ENCODE results near the gene GPC6. TPM values are rescaled to one million over a fixed set of nuclear protein-coding genes. Genes with fewer than 3 reads are reported as not detected.

GPC6 gene
- total and polyA plus RNA-seq, 2 donors (not counting 3 experiments of a cell fraction or from before 2014, with no cell fraction given), result 0.01 TPM; not detected in 1

DNA sequence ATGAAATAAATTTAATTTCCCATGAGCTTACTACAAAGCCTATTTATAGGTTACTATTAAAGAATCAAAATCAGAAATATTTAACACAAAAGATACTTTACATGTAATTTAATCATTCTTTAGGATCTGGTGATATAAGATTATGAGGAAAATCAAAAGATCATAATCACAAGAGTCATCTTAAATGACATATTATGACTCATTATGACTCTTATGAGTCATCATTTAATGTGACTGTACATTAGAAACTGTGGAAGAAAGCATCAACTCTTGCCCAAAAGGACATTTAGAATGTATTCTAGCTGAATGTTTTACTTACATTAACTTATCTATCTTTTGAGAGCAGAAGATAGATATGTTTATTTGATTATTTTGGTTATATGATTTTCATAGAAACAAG is 794.2 kb downstream of the GPC6 start:
- Histone ChIP-seq H3K9me3 (replicated peaks; ENCODE audit: control insufficient read depth, insufficient read depth, low read length) (no peaks in the 10 kb centered on the region), H3K27ac (ENCODE audit: insufficient read depth, low read depth, low read length) (no peak overlapping the region), H3K4me3 (replicated peaks in 1 of 3; ENCODE audit: insufficient read depth in 1 of 3, low read depth in 1 of 3, low read length in 3 of 3) (no peak overlapping the region), H3K27me3 (ENCODE audit: control insufficient read depth in 2 of 2, insufficient read depth in 2 of 2, low read length in 2 of 2) (no peaks in the 10 kb centered on the region), H3K36me3 (ENCODE audit: control insufficient read depth in 2 of 2, extremely low read depth in 1 of 2, insufficient read depth in 2 of 2, low read length in 2 of 2) (no peaks in the 10 kb centered on the region), H3K79me2 (ENCODE audit: control insufficient read depth, insufficient read depth, low read length) (no peaks in the 10 kb centered on the region), H3K9me1 (replicated peaks; ENCODE audit: control insufficient read depth, extremely low read depth, insufficient read depth, low read length) (no peaks in the 10 kb centered on the region), H3K9ac (replicated peaks; ENCODE audit: extremely low read depth, insufficient read depth, low read length) (no peak overlapping the region), H2AFZ (ENCODE audit: low read depth, low read length) (no peak overlapping the region), H3K4me1 (ENCODE audit: control insufficient read depth, extremely low read depth, insufficient read depth, low read length) (no peaks in the 10 kb centered on the region), H3K4me2 (ENCODE audit: insufficient read depth, low read length) (no peak overlapping the region), H4K20me1 (replicated peaks; ENCODE audit: control insufficient read depth, extremely low read depth, insufficient read depth, low read length) (no peaks in the 10 kb centered on the region)
- no peak for DNase-seq (ENCODE audit: low read depth, low spot score)
- no peak for FAIRE-seq
- intact Hi-C loops (cut with micrococcal nuclease), result no loop called here
- CTCF ChIA-PET, result no interaction called here
- TF ChIP-seq GATA2 (IDR thresholded peaks at IDR 0.05; ENCODE audit: insufficient read depth, insufficient read length, low read depth, low read length), result no peak
- peak; percentile 24 for TF ChIP-seq JUN (IDR thresholded peaks at IDR 0.05; ENCODE audit: borderline replicate concordance, insufficient read depth, insufficient read length, low read depth)
- no TSS peak for BruUV-seq (replicated peaks)
- dilution Hi-C loops (cut with MboI; ENCODE audit: extremely low pct_ligation_motif_present, low sequenced_read_pairs), result no loop called here
- POLR2A ChIA-PET, result no interaction called here

DNA sequence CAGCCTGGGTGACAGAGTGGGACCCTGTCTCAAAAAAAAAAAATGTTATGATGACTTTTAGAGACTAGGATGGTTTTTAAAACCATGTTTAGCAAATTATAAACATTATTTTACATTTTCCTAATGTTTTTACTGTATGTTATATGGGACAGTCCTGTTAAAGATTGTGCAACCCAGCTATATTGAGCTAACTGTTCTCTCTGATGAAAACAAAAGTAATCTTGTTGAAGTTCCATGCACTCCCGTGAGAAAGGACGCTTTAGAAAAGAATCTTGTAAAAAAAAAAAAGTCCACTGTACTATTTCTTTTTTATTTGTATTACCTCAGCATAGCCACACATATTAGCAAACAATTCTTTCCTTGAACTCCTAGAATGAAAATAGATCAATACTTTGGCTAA is 801.6 kb downstream of the GPC6 start:
- ChIA-PET POLR2A (no interaction called here), CTCF (no interaction called here)
- TF ChIP-seq CTCF (IDR thresholded peaks at IDR 0.05; ENCODE audit: extremely low read depth in 1 of 2, insufficient read depth in 1 of 2, low read depth in 1 of 2, low read length in 2 of 2) (no peak), FOS (IDR thresholded peaks at IDR 0.05; ENCODE audit: borderline replicate concordance, insufficient read depth, low read length) (no peak), GATA2 (IDR thresholded peaks at IDR 0.05; ENCODE audit: insufficient read depth, insufficient read length, low read depth, low read length) (no peak), POLR2A (IDR thresholded peaks at IDR 0.05; ENCODE audit: low read depth, low read length) (no peak), JUN (IDR thresholded peaks at IDR 0.05; ENCODE audit: borderline replicate concordance, insufficient read depth, insufficient read length, low read depth) (no peak), MAX (IDR thresholded peaks at IDR 0.05; ENCODE audit: insufficient read depth, insufficient read length) (no peak), MYC (IDR thresholded peaks at IDR 0.05; ENCODE audit: low read depth, low read length) (no peak), POLR2AphosphoS5 (IDR thresholded peaks at IDR 0.05; ENCODE audit: insufficient read depth, low read depth, low read length) (no peak), EZH2 (IDR thresholded peaks at IDR 0.05; ENCODE audit: borderline replicate concordance, low read depth, low read length, severe bottlenecking) (no peak)
- H3K9me1 ChIP-seq (replicated peaks; ENCODE audit: control insufficient read depth, extremely low read depth, insufficient read depth, low read length), result no peaks in the 10 kb centered on the region
- no peak overlapping the region for H2AFZ ChIP-seq (ENCODE audit: low read depth, low read length)
- intact Hi-C loops (cut with micrococcal nuclease), result no loop called here
- H3K9ac ChIP-seq (replicated peaks; ENCODE audit: extremely low read depth, insufficient read depth, low read length), result no peak overlapping the region
- no TSS peak for BruUV-seq (replicated peaks)
- no peak overlapping the region for H3K4me2 ChIP-seq (ENCODE audit: insufficient read depth, low read length)
- H3K4me1 ChIP-seq (ENCODE audit: control insufficient read depth, extremely low read depth, insufficient read depth, low read length), result no peaks in the 10 kb centered on the region
- no peaks in the 10 kb centered on the region for H4K20me1 ChIP-seq (replicated peaks; ENCODE audit: control insufficient read depth, extremely low read depth, insufficient read depth, low read length)
- H3K27ac ChIP-seq (ENCODE audit: insufficient read depth, low read depth, low read length), result no peak overlapping the region
- dilution Hi-C loops (cut with MboI; ENCODE audit: extremely low pct_ligation_motif_present, low sequenced_read_pairs), result no loop called here
- H3K36me3 ChIP-seq (ENCODE audit: control insufficient read depth in 2 of 2, extremely low read depth in 1 of 2, insufficient read depth in 2 of 2, low read length in 2 of 2), result no peaks in the 10 kb centered on the region
- DNase-seq (ENCODE audit: low read depth, low spot score) (no peak), FAIRE-seq (no peak)
- H3K4me3 ChIP-seq (replicated peaks in 1 of 3; ENCODE audit: insufficient read depth in 1 of 3, low read depth in 1 of 3, low read length in 3 of 3), result no peak overlapping the region
- no peaks in the 10 kb centered on the region for H3K27me3 ChIP-seq (ENCODE audit: control insufficient read depth in 2 of 2, insufficient read depth in 2 of 2, low read length in 2 of 2)
- H3K9me3 ChIP-seq (replicated peaks; ENCODE audit: control insufficient read depth, insufficient read depth, low read length), result no peaks in the 10 kb centered on the region
- H3K79me2 ChIP-seq (ENCODE audit: control insufficient read depth, insufficient read depth, low read length), result no peaks in the 10 kb centered on the region

All from endothelial cell of umbilical vein (primary cell).